IMR-90 (cell line): Measurements from ENCODE around the gene ASXL1.

ENCODE experiments used
- BHLHE40 ChIP-seq: fragments of 150-350 bp; IDR thresholded peaks from 2 replicates; pipeline ENCODE4 v1.6.1; 2016; ENCODE audit warnings: mild to moderate bottlenecking, low read depth, low read length
- CEBPB ChIP-seq: IDR thresholded peaks from 2 replicates; pipeline ENCODE4 v1.6.1; 2012; ENCODE audit warnings: low read depth, low read length, improper control_type of control experiment
- CHD1 ChIP-seq: IDR thresholded peaks from 2 replicates; pipeline ENCODE4 v1.6.1; 2012; ENCODE audit warnings: low read depth, low read length, improper control_type of control experiment
- FOS ChIP-seq: fragments of 150-350 bp; IDR thresholded peaks from 2 replicates; pipeline ENCODE4 v1.6.1; 2016; ENCODE audit warnings: low read depth, low read length
- MAZ ChIP-seq: IDR thresholded peaks from 2 replicates; pipeline ENCODE4 v1.6.1; 2012; ENCODE audit warnings: low read depth, mild to moderate bottlenecking, low read length, improper control_type of control experiment, moderate library complexity, borderline replicate concordance
- NFE2L2 ChIP-seq: fragments of 150-350 bp; IDR thresholded peaks from 2 replicates; pipeline ENCODE4 v1.6.1; 2016; ENCODE audit warnings: low read depth, mild to moderate bottlenecking, low read length
- POLR2A ChIP-seq: IDR thresholded peaks from 2 replicates; pipeline ENCODE4 v1.6.1; 2012; ENCODE audit warnings: mild to moderate bottlenecking, low read depth, low read length
- RAD21 ChIP-seq: IDR thresholded peaks from 2 replicates; pipeline ENCODE4 v1.6.1; 2012; ENCODE audit warnings: low read length, improper control_type of control experiment
- RFX5 ChIP-seq: IDR thresholded peaks from 2 replicates; pipeline ENCODE4 v1.8.0; 2012; ENCODE audit warnings: low read depth, mild to moderate bottlenecking, low read length, moderate library complexity
- TF ChIP-seq, protein P1 (sequence below): conservative IDR thresholded peaks from 2 replicates; pipeline ENCODE4 v1.5.1; 2012; ENCODE audit warnings: mild to moderate bottlenecking, low read depth, low read length, improper control_type of control experiment
- TF ChIP-seq, protein P2 (sequence below): fragments of 150-350 bp; IDR thresholded peaks from 2 replicates; pipeline ENCODE4 v1.6.1; 2017; ENCODE audit warnings: mild to moderate bottlenecking, antibody characterized with exemption, low read length, low read depth

DNA sequence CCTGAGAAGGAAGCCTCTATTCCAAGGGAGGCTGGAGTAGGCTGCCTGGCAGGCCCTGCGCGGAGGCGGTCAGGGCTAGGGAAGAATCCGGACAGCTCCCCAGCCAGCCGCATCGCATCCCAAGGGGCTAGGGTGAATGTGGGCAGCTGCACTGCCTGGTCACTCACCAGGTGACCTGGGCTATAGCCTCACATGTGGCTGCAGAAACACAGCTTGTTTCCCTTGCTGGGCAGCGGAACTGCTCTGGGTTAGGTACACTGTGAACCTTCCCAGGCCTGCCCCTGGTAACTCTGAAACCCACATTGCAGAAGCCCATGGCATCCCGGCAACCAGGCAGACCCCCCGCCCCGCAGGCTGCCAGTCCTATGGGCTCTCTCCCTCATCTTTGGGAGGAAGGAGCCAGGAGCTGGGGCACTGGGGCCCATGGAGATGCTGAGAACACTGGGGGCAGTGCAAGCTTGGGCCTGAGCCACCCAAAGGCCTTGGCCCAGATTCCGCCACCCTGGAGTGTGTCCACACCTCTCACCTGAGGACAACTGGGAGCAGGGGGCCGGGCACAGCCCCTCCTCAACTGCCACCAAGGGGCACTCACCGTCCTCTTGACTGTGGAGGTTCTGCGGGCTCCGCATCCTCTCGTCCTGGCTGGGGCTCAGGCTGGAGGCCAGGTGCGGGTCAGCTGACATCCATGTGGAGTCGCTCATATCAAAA, 116.0 kb downstream of the ASXL1 start:
- TF ChIP-seq NFE2L2 (no peak), CEBPB (no peak), CHD1 (no peak), FOS (no peak), POLR2A (no peak), RAD21 (no peak), MAZ (no peak), RFX5 (no peak), BHLHE40 (no peak)
- TF ChIP-seq, protein P1, sequence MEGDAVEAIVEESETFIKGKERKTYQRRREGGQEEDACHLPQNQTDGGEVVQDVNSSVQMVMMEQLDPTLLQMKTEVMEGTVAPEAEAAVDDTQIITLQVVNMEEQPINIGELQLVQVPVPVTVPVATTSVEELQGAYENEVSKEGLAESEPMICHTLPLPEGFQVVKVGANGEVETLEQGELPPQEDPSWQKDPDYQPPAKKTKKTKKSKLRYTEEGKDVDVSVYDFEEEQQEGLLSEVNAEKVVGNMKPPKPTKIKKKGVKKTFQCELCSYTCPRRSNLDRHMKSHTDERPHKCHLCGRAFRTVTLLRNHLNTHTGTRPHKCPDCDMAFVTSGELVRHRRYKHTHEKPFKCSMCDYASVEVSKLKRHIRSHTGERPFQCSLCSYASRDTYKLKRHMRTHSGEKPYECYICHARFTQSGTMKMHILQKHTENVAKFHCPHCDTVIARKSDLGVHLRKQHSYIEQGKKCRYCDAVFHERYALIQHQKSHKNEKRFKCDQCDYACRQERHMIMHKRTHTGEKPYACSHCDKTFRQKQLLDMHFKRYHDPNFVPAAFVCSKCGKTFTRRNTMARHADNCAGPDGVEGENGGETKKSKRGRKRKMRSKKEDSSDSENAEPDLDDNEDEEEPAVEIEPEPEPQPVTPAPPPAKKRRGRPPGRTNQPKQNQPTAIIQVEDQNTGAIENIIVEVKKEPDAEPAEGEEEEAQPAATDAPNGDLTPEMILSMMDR = no peak
- TF ChIP-seq, protein P2, sequence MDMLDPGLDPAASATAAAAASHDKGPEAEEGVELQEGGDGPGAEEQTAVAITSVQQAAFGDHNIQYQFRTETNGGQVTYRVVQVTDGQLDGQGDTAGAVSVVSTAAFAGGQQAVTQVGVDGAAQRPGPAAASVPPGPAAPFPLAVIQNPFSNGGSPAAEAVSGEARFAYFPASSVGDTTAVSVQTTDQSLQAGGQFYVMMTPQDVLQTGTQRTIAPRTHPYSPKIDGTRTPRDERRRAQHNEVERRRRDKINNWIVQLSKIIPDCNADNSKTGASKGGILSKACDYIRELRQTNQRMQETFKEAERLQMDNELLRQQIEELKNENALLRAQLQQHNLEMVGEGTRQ = no peak
